Upper lobe of right lung (tissue), 1 donor: ENCODE results near the gene ZBTB7A. TPM values are rescaled to one million over a fixed set of nuclear protein-coding genes. Genes with fewer than 3 reads are reported as not detected.

ENCODE experiments used
- ATAC-seq: fragments of 200-7000 bp; cut with Tn5 transposase; one replicate; pipeline ENCODE4 v1.9.1; 2020; ENCODE audit warnings: mild to moderate bottlenecking, moderate library complexity
- DNase-seq: peaks from one replicate; pipeline ENCODE4 v3.0.0-alpha.2; 2020
- H3K27ac ChIP-seq: fragments of 200-600 bp; one replicate; pipeline ENCODE4 v1.8.0; 2022
- H3K27me3 ChIP-seq: fragments of 200-600 bp; one replicate; pipeline ENCODE4 v1.8.0; 2022; ENCODE audit warnings: mild to moderate bottlenecking
- H3K36me3 ChIP-seq: fragments of 200-600 bp; one replicate; pipeline ENCODE4 v1.8.0; 2022
- H3K4me1 ChIP-seq: fragments of 200-600 bp; one replicate; pipeline ENCODE4 v1.8.0; 2022
- H3K4me3 ChIP-seq: fragments of 200-600 bp; one replicate; pipeline ENCODE4 v1.8.0; 2022; ENCODE audit warnings: mild to moderate bottlenecking
- H3K9me3 ChIP-seq: fragments of 200-600 bp; one replicate; pipeline ENCODE4 v1.8.0; 2022
- intact Hi-C: fragments of 100-400 bp; cut with DNase I; formaldehyde crosslinking; loops from one replicate; pipeline ENCODE4 v1.11.0; 2022
- total RNA-seq: library from RNA; stranded (reverse); fragmentation: NEBNext Ultra II Directional; extraction: Animal tissue kit (Norgen Biotek cat#: 25700); gene quantifications from one replicate; pipeline ENCODE4 v1.2.1, GENCODE V29; 2021
- TF ChIP-seq, protein P1 (sequence below): fragments of 200-600 bp; IDR thresholded peaks from one replicate; pipeline ENCODE4 v1.8.0; 2022; ENCODE audit warnings: antibody characterized with exemption
- donor health status: DM: no; HTN: yes; CAD: no; lungs with severe emphysema.

The ZBTB7A gene
- total RNA-seq, 1 donor from 2014 or later = 54.3 TPM

DNA sequence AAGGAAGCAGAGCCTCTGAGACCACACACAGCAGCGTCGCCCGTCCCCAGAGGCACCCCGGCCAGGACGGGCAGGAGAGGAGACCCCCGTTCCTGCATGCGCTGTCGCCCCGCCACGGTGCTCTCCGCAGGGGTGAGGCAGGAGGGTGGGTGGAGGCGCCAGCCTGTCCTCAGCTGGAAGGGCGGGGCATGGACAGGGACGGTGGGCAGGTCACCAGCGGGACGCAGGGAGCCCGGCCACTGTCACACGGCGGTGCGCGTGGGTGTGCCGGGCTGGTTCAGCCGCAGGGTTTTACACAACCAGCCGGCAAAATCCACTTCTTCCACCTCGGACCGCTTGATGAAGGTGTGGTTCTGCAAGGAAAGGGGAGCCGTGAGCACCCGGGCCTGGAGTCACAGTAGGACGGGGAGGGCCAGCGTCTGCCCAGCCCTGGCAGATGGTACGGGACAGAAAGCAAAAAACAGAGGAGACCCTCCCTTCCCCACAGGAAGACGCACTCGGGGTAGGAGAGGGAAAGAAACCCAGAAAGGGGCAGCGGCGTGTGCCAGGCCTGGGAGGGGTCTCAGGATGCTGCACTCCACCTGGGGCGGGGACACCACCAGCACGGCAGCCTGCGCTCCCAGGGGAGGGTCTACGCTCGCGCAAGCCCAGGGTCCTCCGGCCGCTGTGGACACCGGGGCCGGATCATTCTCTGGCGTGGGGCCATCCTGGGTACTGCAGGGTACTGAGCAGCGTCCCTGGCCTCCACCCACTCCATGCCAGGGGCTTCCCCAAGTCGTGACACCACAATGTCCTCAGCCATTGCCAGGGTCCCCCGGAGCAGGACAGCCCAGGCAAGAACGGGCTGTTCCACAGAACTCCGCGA lies 23.9 kb upstream of the ZBTB7A start:
- no peaks in the 10 kb centered on the region for H3K9me3 ChIP-seq
- peak overlapping the region; percentile 31 for H3K4me3 ChIP-seq
- H3K4me1 ChIP-seq = no peaks in the 10 kb centered on the region
- peak overlapping the region; percentile 68 for H3K27ac ChIP-seq
- ATAC-seq = peak; percentile 86
- DNase-seq = peak; percentile 89
- H3K36me3 ChIP-seq = peaks cover 27% of the 10 kb centered on the region
- TF ChIP-seq, protein P1, sequence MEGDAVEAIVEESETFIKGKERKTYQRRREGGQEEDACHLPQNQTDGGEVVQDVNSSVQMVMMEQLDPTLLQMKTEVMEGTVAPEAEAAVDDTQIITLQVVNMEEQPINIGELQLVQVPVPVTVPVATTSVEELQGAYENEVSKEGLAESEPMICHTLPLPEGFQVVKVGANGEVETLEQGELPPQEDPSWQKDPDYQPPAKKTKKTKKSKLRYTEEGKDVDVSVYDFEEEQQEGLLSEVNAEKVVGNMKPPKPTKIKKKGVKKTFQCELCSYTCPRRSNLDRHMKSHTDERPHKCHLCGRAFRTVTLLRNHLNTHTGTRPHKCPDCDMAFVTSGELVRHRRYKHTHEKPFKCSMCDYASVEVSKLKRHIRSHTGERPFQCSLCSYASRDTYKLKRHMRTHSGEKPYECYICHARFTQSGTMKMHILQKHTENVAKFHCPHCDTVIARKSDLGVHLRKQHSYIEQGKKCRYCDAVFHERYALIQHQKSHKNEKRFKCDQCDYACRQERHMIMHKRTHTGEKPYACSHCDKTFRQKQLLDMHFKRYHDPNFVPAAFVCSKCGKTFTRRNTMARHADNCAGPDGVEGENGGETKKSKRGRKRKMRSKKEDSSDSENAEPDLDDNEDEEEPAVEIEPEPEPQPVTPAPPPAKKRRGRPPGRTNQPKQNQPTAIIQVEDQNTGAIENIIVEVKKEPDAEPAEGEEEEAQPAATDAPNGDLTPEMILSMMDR = no peak
- intact Hi-C loops = no loop called here
- H3K27me3 ChIP-seq = no peaks in the 10 kb centered on the region

DNA sequence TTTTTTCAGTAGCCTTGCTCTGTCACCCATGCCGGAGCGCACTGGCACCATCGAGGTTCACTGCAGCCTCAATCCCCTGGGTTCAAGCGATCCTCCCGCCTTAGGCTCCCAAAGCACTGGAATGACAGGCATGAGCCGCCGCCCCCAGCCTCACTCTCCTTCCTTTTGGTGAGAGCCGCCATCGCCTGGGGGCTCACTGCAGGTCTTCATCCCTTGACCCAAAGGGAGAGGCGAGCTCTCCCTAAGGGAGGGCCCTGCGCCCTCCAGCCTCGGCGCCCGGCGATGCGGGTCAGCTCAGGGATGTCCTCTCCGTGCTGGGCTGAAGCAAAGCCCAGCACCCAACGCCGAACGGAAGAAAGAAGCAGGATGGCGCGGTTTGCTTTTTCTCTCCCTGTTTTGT lies 23.2 kb upstream of the ZBTB7A start:
- ATAC-seq = no peak
- TF ChIP-seq, protein P1 = no peak
- Histone ChIP-seq H3K36me3 (peaks cover 27% of the 10 kb centered on the region), H3K4me3 (peak overlapping the region; percentile 31), H3K4me1 (no peaks in the 10 kb centered on the region), H3K27me3 (no peaks in the 10 kb centered on the region), H3K9me3 (no peaks in the 10 kb centered on the region), H3K27ac (peak overlapping the region; percentile 68)
- intact Hi-C loops = no loop called here
- DNase-seq = no peak

DNA sequence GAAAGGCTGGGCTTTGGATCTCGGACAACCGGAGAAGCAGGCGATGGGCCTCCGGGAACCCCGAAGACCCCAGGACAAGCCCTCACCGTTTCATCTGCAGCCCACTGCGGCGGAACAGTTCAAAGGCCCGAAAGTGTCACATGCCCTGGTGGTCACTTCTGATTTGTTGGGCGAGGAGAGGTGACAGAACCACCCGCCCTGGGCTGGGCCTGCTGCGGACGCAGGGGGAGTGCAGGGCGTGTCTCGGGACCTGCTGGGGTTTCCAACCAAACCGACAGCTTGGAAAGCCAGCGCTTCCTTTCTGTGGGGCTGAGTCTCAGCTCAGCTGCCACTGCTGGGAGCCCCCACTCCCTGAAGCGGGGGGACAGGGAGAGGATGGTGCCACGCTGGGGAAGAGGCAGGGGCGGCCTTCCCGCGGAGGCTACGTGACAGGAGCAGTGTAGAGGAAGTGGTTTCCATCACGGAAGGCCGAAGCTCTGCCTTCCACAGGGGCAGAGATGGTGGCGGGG lies 22.8 kb upstream of the ZBTB7A start:
- Histone ChIP-seq H3K36me3 (peaks cover 24% of the 10 kb centered on the region), H3K4me3 (peak overlapping the region; percentile 31), H3K27me3 (no peaks in the 10 kb centered on the region), H3K4me1 (peaks cover 1% of the 10 kb centered on the region), H3K9me3 (no peaks in the 10 kb centered on the region), H3K27ac (peak overlapping the region; percentile 68)
- DNase-seq (peak; percentile 85), ATAC-seq (peak; percentile 80)
- intact Hi-C loops = no loop called here
- TF ChIP-seq, protein P1 = no peak

DNA sequence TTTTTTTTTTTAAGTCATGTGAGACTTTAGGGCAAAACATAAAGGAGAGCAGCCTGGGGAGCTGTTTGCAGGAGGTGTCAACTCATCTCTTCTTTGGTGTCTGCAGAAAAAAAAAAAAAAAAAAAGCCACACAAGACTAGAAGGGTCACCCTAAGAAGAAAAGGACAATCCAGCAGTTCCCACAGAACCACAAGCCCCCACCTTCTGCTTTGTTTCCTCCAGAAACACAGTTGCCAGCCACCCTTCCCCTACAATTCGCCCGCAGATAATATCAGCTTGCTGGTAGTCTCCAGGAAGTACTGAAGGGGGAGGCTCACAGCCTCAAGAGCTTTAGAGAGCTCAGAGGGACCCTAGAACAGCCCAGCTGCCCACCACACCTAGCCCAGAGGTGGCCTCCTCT lies 22.3 kb upstream of the ZBTB7A start:
- H3K27ac ChIP-seq = peak overlapping the region; percentile 68
- TF ChIP-seq, protein P1 = no peak
- H3K27me3 ChIP-seq = no peaks in the 10 kb centered on the region
- ATAC-seq = peak; percentile 32
- DNase-seq = no peak
- H3K36me3 ChIP-seq = peaks cover 19% of the 10 kb centered on the region
- H3K4me1 ChIP-seq = peaks cover 6% of the 10 kb centered on the region
- H3K9me3 ChIP-seq = no peaks in the 10 kb centered on the region
- H3K4me3 ChIP-seq = peak overlapping the region; percentile 31
- intact Hi-C loops = no loop called here

DNA sequence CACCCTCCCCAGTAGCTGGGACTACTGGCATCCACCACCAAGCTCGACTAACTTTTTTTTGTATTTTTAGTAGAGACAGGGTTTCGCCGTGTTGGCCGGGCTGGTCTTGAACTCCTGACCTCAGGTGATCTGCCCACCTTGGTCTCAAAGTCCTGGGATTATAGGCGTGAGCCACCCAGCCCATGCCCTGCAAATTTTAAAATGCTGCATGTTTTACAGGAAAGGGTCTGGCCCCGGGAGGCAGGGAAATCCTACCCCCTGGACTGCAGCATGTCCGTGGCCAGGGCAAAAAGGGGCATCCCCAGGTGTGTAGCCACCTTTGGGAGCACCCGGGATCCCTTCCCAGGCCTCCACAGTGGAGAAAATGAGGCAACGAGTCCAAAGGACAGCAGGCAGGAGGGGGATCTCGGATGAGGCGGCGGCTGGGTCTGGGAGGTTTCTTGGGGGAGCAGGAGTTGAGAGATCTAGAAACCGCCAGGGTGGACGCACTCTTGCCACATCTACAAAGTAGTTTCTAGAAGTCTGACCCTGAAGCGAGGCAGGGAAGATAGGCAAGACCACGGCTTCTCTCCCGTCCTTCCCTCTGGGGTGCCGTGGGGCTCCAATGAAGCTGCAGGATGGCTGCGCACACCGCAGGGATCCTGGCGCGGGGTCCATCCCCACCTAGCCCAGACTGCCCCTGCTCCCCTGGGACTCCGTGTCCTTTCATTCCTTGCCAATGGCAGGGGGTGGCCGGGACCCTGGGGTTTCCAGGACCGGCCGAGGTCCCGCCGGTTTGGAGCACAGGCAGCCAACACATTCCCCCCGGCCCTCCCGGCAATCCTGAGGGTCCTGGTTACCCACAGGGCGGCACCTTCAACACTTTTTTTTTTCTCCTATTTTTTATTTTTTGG lies 21.3 kb upstream of the ZBTB7A start:
- ATAC-seq (no peak), DNase-seq (no peak)
- Histone ChIP-seq H3K4me3 (no peak overlapping the region), H3K36me3 (peaks cover 13% of the 10 kb centered on the region), H3K4me1 (peaks cover 13% of the 10 kb centered on the region), H3K27ac (no peak overlapping the region), H3K27me3 (no peaks in the 10 kb centered on the region), H3K9me3 (no peaks in the 10 kb centered on the region)
- intact Hi-C loops = no loop called here
- TF ChIP-seq, protein P1 = no peak
